GM19467 (cell line): ENCODE measurements around the gene NDUFAF7.
"Not testable (repeated sequence)": the region's sequence is repeated elsewhere in the genome, so short reads cannot be mapped to it uniquely, and the experiment has no call there.

ENCODE experiments used
- ATAC-seq: cut with Tn5 transposase; IDR thresholded peaks from one replicate; pipeline ENCODE4 v1.9.1; 2021; ENCODE audit warnings: mild to moderate bottlenecking, moderate library complexity; ENCODE audit not compliant: unreplicated experiment

The NDUFAF7 gene

GRCh38 chr2:37276291-37276690 is 44.8 kb downstream of the NDUFAF7 start:
- no peak for ATAC-seq

DNA sequence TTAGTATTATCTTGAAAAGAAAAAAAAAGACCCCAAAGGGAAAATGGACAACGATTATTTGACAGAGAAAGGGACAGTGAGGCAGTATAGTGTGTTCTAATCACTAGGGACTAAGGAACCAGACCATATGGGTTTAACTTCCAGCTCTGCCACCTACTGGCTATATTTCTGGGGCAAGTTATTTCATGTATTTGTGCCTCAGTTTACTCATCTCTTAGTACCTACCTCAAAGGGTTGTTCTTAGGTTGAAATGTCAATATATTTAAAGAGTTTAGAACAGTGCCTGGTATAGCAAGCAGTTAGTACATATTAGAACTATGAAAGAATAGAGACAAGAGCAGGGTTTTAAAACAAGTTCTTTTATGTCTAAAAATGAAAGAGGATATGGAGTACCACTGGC is 50.5 kb downstream of the NDUFAF7 start:
- no peak for ATAC-seq

DNA sequence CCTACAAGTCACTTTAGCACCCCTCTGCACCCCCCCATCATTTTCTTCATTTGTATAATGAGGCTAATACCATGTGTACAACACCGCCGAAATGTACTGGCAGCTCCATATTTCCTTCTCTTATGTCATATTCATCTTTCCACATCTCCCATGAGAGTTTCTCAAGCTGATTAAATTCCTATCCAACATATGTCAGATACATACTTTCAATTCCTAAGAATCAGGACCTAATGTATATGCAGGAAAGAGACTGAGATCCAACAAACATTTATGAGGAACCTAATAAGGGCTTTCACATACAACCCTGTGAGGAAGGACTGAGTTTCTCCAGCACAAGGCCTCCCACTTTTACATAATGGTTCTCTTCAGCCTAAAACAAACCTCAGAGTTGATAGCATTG is 51.3 kb downstream of the NDUFAF7 start:
- ATAC-seq = no peak

DNA sequence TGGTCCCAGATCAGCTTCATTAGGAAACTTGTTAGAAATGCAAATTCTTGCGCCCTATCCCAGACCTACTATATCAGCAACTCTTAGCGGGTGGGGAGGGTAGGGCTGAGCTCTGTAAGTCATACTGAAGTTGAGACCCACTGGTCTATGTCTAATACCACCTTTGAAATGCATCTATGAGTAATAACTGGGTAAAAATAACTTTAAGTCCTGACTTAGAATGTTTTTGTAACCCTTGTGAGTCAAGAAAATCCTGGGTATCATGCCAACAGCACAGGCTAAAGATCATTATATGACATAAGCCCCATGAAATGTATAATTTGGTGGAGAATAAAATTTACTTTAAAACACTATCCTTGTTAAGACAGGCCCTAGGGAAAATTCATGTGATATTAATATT is 51.7 kb downstream of the NDUFAF7 start:
- ATAC-seq = no peak

DNA sequence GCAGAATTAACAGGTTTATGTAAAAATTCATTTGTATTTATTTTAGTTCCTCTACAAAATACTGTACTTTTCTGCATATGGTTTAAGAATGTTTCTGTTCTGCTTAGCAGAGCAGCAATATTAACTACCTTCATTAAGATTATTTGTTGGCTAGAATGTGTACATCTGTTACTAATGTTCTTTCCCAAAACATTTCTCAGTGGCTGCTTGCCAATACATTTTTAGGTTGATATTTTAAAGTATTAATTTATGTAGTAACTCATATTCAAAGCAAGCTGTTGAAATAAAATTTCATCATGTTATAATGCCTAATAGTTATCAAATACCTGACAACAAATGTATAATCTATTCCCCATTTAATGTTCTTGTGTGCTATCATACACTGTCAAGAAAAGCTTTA is 52.9 kb downstream of the NDUFAF7 start:
- no peak for ATAC-seq

GRCh38 chr2:37287966-37288365 is 56.5 kb downstream of the NDUFAF7 start:
- ATAC-seq = no peak

DNA sequence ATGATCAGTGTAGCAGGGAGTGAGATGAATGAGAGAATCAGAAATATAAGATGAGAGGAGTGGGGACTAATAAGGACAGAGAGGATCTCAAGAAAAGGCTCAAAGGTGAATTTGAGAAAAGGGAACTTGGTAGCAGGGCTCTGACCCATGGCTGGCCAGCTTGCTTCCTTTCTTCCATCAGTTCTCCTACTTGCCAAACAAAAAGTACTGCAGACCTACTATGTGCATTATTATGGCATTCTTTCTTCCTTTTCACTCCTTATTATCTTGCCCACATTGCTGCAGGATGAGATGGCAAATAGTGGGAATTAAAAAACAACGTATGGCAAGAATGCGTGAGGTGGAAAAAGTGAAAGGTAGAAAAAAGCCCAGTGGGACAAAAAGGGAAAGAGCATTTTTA is 60.2 kb downstream of the NDUFAF7 start:
- no peak for ATAC-seq

DNA sequence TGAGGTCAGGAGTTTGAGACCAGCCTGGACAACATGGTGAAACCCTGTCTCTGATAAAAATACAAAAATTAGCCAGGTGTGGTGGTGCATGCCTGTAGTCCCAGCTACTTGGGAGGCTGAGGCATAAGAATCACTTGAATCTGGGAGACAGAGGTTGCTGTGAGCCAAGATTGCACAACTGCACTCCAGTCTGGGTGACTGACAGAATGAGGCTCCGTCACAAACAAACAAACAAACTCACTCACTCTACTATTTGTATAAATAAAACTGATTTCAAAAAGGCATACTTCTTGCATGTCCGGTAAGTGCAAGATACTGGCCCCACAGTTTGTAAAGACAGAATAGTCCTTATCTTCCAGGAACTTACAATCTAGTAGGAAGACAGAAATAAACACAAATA is 63.4 kb downstream of the NDUFAF7 start:
- not testable (repeated sequence) for ATAC-seq

- no peak for ATAC-seq
Measured at GRCh38 chr2:37295469-37296073, 64.1 kb downstream of the NDUFAF7 start.

DNA sequence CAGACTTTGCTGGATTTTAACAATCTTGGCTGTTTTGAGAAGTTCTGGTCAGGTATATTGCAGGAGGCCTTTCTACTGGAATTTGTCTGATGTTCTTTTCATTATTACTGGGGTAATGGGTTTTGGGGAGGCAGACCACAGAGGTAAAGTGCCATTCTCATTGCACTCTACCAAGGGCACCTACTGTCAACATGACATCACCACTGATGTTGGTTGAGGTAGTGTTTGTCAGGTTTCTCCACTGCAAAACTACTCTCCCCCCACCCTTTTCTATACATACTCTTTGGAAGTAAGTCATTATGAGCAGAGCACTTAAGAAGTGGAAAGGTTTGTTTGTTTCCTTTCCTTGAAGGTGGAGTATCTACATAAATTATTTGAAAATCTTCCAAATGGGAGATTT is 66.2 kb downstream of the NDUFAF7 start:
- ATAC-seq = no peak
